Testis (tissue), 3 donors: ENCODE data around the gene KDM4C. TPM values are rescaled to one million over a fixed set of nuclear protein-coding genes. Genes with fewer than 3 reads are reported as not detected.

Source experiments
- DNase-seq: peaks from one replicate; pipeline ENCODE4 v3.0.0-alpha.2; 2019
- H3K27ac ChIP-seq, 2 donors: fragments of 200-600 bp; sonication (generic); one replicate each; pipeline ENCODE4 v1.5.1; 2019
- H3K27me3 ChIP-seq: fragments of 200-600 bp; sonication (generic); one replicate; pipeline ENCODE4 v1.5.1; 2019
- H3K36me3 ChIP-seq: fragments of 200-600 bp; sonication (generic); one replicate; pipeline ENCODE4 v1.5.1; 2017; ENCODE audit warnings: low read depth; ENCODE audit errors: missing control alignments
- H3K4me1 ChIP-seq: fragments of 200-600 bp; sonication (generic); one replicate; pipeline ENCODE4 v1.5.1; 2019
- H3K4me3 ChIP-seq, 2 donors: fragments of 200-600 bp; sonication (generic); one replicate each; pipeline ENCODE4 v1.5.1; 2017 to 2019
- H3K9me3 ChIP-seq: fragments of 200-600 bp; sonication (generic); one replicate; pipeline ENCODE4 v1.5.1; 2017
- CTCF ChIP-seq, 3 experiments: fragments of 450-650 bp in 2 of 3; fragments of 200-600 bp in 1 of 3; sonication (generic) in 1 of 3; IDR thresholded peaks; one replicate each; pipeline ENCODE4 v1.5.1; 2016 to 2019; ENCODE audit warnings: antibody characterized with exemption in 3 of 3, mild to moderate bottlenecking in 2 of 3, moderate library complexity in 1 of 3
- POLR2A ChIP-seq: fragments of 450-650 bp; IDR thresholded peaks from one replicate; pipeline ENCODE4 v1.6.1; 2017; ENCODE audit warnings: antibody characterized with exemption, mild to moderate bottlenecking, moderate library complexity
- WGBS, 2 donors: methylation state at CpG; one replicate each; pipeline ENCODE4 v1.1.5; 2018; 5-methylcytosine and 5-hydroxymethylcytosine counted together
- intact Hi-C: fragments of 100-400 bp; cut with DNase I; formaldehyde crosslinking; loops from one replicate; pipeline ENCODE4 v1.15.1; 2023; ENCODE audit warnings: low total_unique reads
- polyA plus RNA-seq: library from polyadenylated mRNA; stranded (reverse); fragments of 350-450 nt; fragmentation: Illumina TruSeq; extraction: RNeasy Lipid Tissue Mini Kit (QIAGEN cat#74804); gene quantifications from one replicate; pipeline ENCODE4 v1.2.3, GENCODE V29; 2014; ENCODE audit warnings: low read depth, low replicate concordance; ENCODE audit not compliant: insufficient read depth
- total RNA-seq, 2 donors: library from RNA; depleted of rRNA; stranded (reverse); fragments of >200 nt; gene quantifications; one replicate each; pipeline ENCODE4 v1.2.3, GENCODE V29; 2016

KDM4C gene
- total and polyA plus RNA-seq, 3 donors from 2014 or later = 16.7 to 58.8 (median 48.8) TPM

GRCh38 chr9:6870650-6871477, 113.1 kb downstream of the KDM4C start:
- no peak for DNase-seq
- WGBS, 2 donors = 89 to 91% methylated on average over 7 of the region's 7 CpGs
- H3K27ac ChIP-seq = no peak overlapping the region
- intact Hi-C loops = no loop called here
- H3K4me3 ChIP-seq = no peak overlapping the region
- H3K36me3 ChIP-seq = no peaks in the 10 kb centered on the region
- no peaks in the 10 kb centered on the region for H3K27me3 ChIP-seq
- TF ChIP-seq CTCF (IDR thresholded peaks at IDR 0.05) (no peak), POLR2A (no peak)
- no peaks in the 10 kb centered on the region for H3K4me1 ChIP-seq
- no peaks in the 10 kb centered on the region for H3K9me3 ChIP-seq

GRCh38 chr9:6873857-6874256, 116.1 kb downstream of the KDM4C start:
- intact Hi-C loops = no loop called here
- peak; percentile 26 for DNase-seq
- WGBS, 2 donors = 50 to 56% methylated on average over 7 of the region's 7 CpGs

GRCh38 chr9:6876195-6876894, 118.6 kb downstream of the KDM4C start:
- 97% methylated on average over 9 to 10 of the region's 10 CpGs for WGBS, 2 donors
- no peaks in the 10 kb centered on the region for H3K36me3 ChIP-seq
- no peaks in the 10 kb centered on the region for H3K4me1 ChIP-seq
- intact Hi-C loops = no loop called here
- DNase-seq = no peak
- H3K9me3 ChIP-seq = no peaks in the 10 kb centered on the region
- no peak overlapping the region for H3K27ac ChIP-seq
- TF ChIP-seq POLR2A (no peak), CTCF (IDR thresholded peaks at IDR 0.05) (no peak)
- no peak overlapping the region for H3K4me3 ChIP-seq
- H3K27me3 ChIP-seq = no peaks in the 10 kb centered on the region

More at GRCh38 chr9:6873857-6874256, 116.1 kb downstream of the KDM4C start:
- no peaks in the 10 kb centered on the region for H3K4me1 ChIP-seq
- H3K4me3 ChIP-seq = no peak overlapping the region
- H3K9me3 ChIP-seq = no peaks in the 10 kb centered on the region
- H3K36me3 ChIP-seq = no peaks in the 10 kb centered on the region
- H3K27ac ChIP-seq = no peak overlapping the region
- no peaks in the 10 kb centered on the region for H3K27me3 ChIP-seq
- TF ChIP-seq CTCF (IDR thresholded peaks at IDR 0.05) (no peak), POLR2A (no peak)

- no peaks in the 10 kb centered on the region for H3K27me3 ChIP-seq
These were observed 119.9 kb downstream of the KDM4C start for GRCh38 chr9:6877671-6878161.

More at GRCh38 chr9:6877671-6878161, 119.9 kb downstream of the KDM4C start:
- Histone ChIP-seq H3K4me3 (no peak overlapping the region), H3K36me3 (no peaks in the 10 kb centered on the region), H3K4me1 (no peaks in the 10 kb centered on the region), H3K9me3 (no peaks in the 10 kb centered on the region), H3K27ac (no peak overlapping the region)
- WGBS, 2 donors = 69 to 78% methylated on average over 1 of the region's 1 CpG
- intact Hi-C loops = no loop called here
- DNase-seq = no peak
- TF ChIP-seq CTCF (IDR thresholded peaks at IDR 0.05) = no peak
- TF ChIP-seq POLR2A = no peak
